HG03342 (cell line): Measurements from ENCODE around the gene CALM1.

Source experiments
- ATAC-seq: cut with Tn5 transposase; IDR thresholded peaks from one replicate; pipeline ENCODE4 v1.9.1; 2021; ENCODE audit warnings: mild to moderate bottlenecking, moderate library complexity; ENCODE audit not compliant: unreplicated experiment

CALM1 gene

GRCh38 chr14:90407230-90407629 is 10.4 kb downstream of the CALM1 start:
- ATAC-seq, result no peak

GRCh38 chr14:90408713-90409112 is 11.9 kb downstream of the CALM1 start:
- no peak for ATAC-seq

GRCh38 chr14:90409209-90409730 is 12.4 kb downstream of the CALM1 start:
- no peak for ATAC-seq

GRCh38 chr14:90412058-90412457 is 15.2 kb downstream of the CALM1 start:
- no peak for ATAC-seq

GRCh38 chr14:90416720-90417119 is 19.9 kb downstream of the CALM1 start:
- ATAC-seq, result no peak

GRCh38 chr14:90418053-90418452 is 21.2 kb downstream of the CALM1 start:
- no peak for ATAC-seq

- no peak for ATAC-seq
These were observed 22.4 kb downstream of the CALM1 start for GRCh38 chr14:90419200-90419599.

GRCh38 chr14:90421001-90421631 is 24.3 kb downstream of the CALM1 start:
- no peak for ATAC-seq

- ATAC-seq, result no peak
These were observed 24.8 kb downstream of the CALM1 start for GRCh38 chr14:90421632-90422020.

- ATAC-seq, result no peak
These were observed 26.3 kb downstream of the CALM1 start for GRCh38 chr14:90423166-90423565.

- no peak for ATAC-seq
These were observed 27.2 kb downstream of the CALM1 start for GRCh38 chr14:90424075-90424474.

- no peak for ATAC-seq
These were observed 28.0 kb downstream of the CALM1 start for GRCh38 chr14:90424686-90425372.

- no peak for ATAC-seq
These were observed 28.6 kb downstream of the CALM1 start for GRCh38 chr14:90425373-90425879.

- ATAC-seq, result no peak
These were observed 29.3 kb downstream of the CALM1 start for GRCh38 chr14:90426031-90426540.

- ATAC-seq, result no peak
These were observed 29.8 kb downstream of the CALM1 start for GRCh38 chr14:90426663-90427062.

- no peak for ATAC-seq
These were observed 31.1 kb downstream of the CALM1 start for GRCh38 chr14:90427848-90428426.

- no peak for ATAC-seq
These were observed 31.8 kb downstream of the CALM1 start for GRCh38 chr14:90428676-90429075.

GRCh38 chr14:90429236-90429635 is 32.4 kb downstream of the CALM1 start:
- ATAC-seq, result no peak

GRCh38 chr14:90429754-90430153 is 32.9 kb downstream of the CALM1 start:
- no peak for ATAC-seq

GRCh38 chr14:90434370-90435020 is 37.7 kb downstream of the CALM1 start:
- no peak for ATAC-seq

GRCh38 chr14:90438841-90439240 is 42.0 kb downstream of the CALM1 start:
- no peak for ATAC-seq
